Transverse colon (tissue), 4 donors: ENCODE data around the gene VASN. TPM values are rescaled to one million over a fixed set of nuclear protein-coding genes. Genes with fewer than 3 reads are reported as not detected.
A peak's percentile ranks its signal among the peaks of the same experiment; 100 is the strongest.

Experiments
- DNase-seq: peaks from one replicate; pipeline ENCODE4 v3.0.0-alpha.2; 2019
- H3K27ac ChIP-seq, 4 donors: fragments of 200-600 bp; sonication (generic); 2 replicates each; pipeline ENCODE4 v1.5.1; 2016 to 2018; ENCODE audit warnings: inconsistent platforms in 4 of 4
- H3K27me3 ChIP-seq: fragments of 200-600 bp; sonication (generic); 2 replicates; pipeline ENCODE4 v1.5.1; 2017; ENCODE audit warnings: inconsistent platforms
- H3K36me3 ChIP-seq, 4 donors: fragments of 200-600 bp; sonication (generic); 2 replicates each; pipeline ENCODE4 v1.5.1; 2017 to 2019; ENCODE audit warnings: inconsistent platforms in 4 of 4
- H3K4me1 ChIP-seq, 4 donors: fragments of 200-600 bp; sonication (generic); 2 replicates each; pipeline ENCODE4 v1.5.1; 2017 to 2020; ENCODE audit warnings: inconsistent platforms in 4 of 4
- H3K4me3 ChIP-seq, 4 donors: fragments of 200-600 bp; sonication (generic); 1 replicate in 1 of 4; 2 replicates in 3 of 4; pipeline versions ENCODE4 v1.5.1 to v1.6.1; 2017 to 2019; ENCODE audit warnings: inconsistent platforms in 4 of 4
- H3K9me3 ChIP-seq, 2 donors: fragments of 200-600 bp; sonication (generic); 2 replicates each; pipeline ENCODE4 v1.5.1; 2017 to 2019; ENCODE audit warnings: inconsistent platforms in 2 of 2
- EP300 ChIP-seq: sonication (generic); formaldehyde crosslinking; IDR thresholded peaks from one replicate; pipeline ENCODE4 v1.6.1; 2017; ENCODE audit warnings: antibody characterized with exemption, low read depth
- POLR2A ChIP-seq: fragments of 450-650 bp; IDR thresholded peaks from one replicate; pipeline ENCODE4 v1.6.1; 2016; ENCODE audit warnings: antibody characterized with exemption, mild to moderate bottlenecking, moderate library complexity
- POLR2AphosphoS5 ChIP-seq, 3 donors: sonication (generic); formaldehyde crosslinking; IDR thresholded peaks; one replicate each; pipeline ENCODE4 v1.6.1; 2016; ENCODE audit warnings: antibody characterized with exemption in 3 of 3
- WGBS, 2 donors: methylation state at CpG; one replicate each; pipeline ENCODE4 v1.1.5; 2018; ENCODE audit warnings: low coverage in 1 of 2; 5-methylcytosine and 5-hydroxymethylcytosine counted together
- in situ Hi-C, 4 donors: fragments of 200-750 bp; cut with MboI; loops; one replicate each; pipeline versions ENCODE4 v1.15.0 to v1.15.1; 2017; ENCODE audit warnings: low sequenced_read_pairs in 3 of 4, low pct_ligation_motif_present in 1 of 4, low pct_unique_long_range_greater_than_20kb in 1 of 4
- intact Hi-C: fragments of 100-400 bp; cut with DNase I; formaldehyde crosslinking; loops from one replicate; pipeline ENCODE4 v1.15.1; 2023; ENCODE audit warnings: low total_unique reads
- total RNA-seq, 4 donors: library from RNA; depleted of rRNA; stranded (reverse); fragments of >200 nt; gene quantifications; one replicate each; pipeline ENCODE4 v1.1.0, GENCODE V29; 2016
- TF ChIP-seq, protein P1 (sequence below), 5 experiments: fragments of 200-600 bp in 3 of 5; fragments of 450-650 bp in 2 of 5; sonication (generic) in 3 of 5; IDR thresholded peaks; 1 replicate in 2 of 5; 2 replicates in 3 of 5; pipeline ENCODE4 v1.5.1; 2016 to 2017; ENCODE audit warnings: antibody characterized with exemption in 5 of 5, inconsistent platforms in 3 of 5, mild to moderate bottlenecking in 2 of 5, moderate library complexity in 1 of 5

Gene VASN
- total RNA-seq, 4 donors from 2014 or later: 3.4 to 18.7 (median 9.0) TPM

DNA sequence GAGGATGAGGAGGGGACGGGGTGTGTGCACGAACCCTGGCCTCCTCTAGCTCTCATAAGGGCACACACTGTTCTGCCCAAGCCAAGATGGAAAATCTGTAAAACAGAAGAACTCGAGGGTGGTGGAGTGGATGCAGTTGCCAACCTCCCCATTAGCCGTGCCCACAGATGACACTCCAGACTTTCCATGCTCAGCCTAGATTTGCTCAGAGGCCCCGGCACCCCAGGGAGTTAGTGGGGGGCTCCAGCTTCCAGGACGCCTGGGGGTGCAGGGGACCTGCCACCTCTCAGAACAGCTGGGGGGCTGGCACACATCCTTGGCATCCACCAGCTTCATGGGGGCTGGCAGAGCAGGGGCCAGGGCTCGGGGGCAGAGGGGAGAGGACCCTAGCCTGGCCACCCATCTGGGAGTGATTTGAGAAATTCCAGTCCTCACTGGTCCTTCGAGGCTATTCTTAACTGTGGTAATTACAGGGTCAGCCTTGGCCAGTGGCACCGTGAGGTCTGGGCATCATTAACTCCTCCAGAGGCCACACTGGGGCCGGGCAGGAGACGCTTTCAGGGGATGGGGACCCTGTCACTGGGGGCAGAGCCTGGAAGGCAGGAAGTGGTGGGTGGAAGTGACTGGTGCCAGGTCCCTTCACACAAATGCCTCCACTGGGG lies 14.3 kb downstream of the VASN start:
- no peaks in the 10 kb centered on the region for H3K36me3 ChIP-seq
- WGBS, 2 donors: 80% methylated on average over 11 of the region's 11 CpGs; no CpG with 5 or more reads in 1 of the 2 donors

DNA sequence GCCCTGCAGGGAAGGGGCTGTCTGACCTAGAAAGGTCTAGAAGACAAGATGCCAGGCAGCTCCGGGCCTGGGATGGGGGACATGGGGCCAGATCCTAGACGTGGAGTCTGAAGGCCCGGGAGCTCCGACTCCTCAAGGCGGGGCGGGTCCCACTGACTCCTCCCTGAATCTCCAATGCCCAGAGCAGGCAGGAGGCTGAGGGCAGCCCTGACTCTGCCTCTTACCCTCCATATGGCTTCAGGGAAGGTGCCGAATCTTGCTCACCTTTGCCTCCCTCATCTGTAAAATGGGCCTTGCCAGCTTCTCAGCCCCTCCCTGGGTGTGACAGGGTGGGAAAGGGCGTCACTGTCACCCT lies 14.8 kb downstream of the VASN start:
- Histone ChIP-seq H3K27ac (peak overlapping the region in 1 of 4 donors; percentile 8), H3K9me3 (no peaks in the 10 kb centered on the region)
- in situ Hi-C loops: no loop called here

More for the DNA sequence above, 14.3 kb downstream of the VASN start:
- Histone ChIP-seq H3K4me1 (no peaks in the 10 kb centered on the region), H3K27me3 (no peaks in the 10 kb centered on the region), H3K4me3 (no peak overlapping the region), H3K27ac (peak overlapping the region in 1 of 4 donors; percentile 8), H3K9me3 (no peaks in the 10 kb centered on the region)
- intact Hi-C loops: no loop called here
- DNase-seq: no peak
- in situ Hi-C loops: no loop called here
- TF ChIP-seq POLR2A (no peak), POLR2AphosphoS5 (IDR thresholded peaks at IDR 0.05) (no peak), EP300 (no peak)

DNA sequence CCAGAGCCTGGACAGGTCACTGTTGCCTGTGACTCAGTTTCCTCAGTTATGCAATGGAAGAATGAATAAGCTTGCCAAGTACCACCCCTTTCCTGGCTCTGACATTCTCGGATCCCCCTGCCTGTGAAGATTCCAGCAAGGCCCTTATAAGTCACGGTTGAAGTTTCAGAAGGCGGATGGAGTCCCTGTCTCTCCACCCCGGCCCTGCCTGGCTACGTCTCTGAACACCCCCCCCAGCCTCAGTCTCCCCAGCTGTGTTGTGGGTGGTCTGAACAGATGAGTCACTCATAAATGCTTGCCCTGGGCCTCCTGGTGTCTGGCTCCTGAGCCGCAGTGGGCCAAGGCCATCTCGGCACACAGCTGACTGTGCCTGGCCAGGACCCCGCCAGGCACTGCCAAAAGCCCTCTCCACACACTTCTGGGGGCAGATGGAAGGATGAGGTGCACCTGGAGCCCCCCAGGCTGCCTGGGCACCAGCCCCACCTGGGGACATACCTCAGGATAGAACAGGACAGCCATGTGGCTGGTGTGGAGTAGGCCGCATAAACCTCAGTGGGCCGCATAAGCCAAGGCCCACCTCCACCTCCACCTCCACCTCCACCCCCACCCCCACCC lies 15.4 kb downstream of the VASN start:
- no peak for TF ChIP-seq POLR2AphosphoS5 (IDR thresholded peaks at IDR 0.05)
- TF ChIP-seq EP300: no peak
- TF ChIP-seq, protein P1, sequence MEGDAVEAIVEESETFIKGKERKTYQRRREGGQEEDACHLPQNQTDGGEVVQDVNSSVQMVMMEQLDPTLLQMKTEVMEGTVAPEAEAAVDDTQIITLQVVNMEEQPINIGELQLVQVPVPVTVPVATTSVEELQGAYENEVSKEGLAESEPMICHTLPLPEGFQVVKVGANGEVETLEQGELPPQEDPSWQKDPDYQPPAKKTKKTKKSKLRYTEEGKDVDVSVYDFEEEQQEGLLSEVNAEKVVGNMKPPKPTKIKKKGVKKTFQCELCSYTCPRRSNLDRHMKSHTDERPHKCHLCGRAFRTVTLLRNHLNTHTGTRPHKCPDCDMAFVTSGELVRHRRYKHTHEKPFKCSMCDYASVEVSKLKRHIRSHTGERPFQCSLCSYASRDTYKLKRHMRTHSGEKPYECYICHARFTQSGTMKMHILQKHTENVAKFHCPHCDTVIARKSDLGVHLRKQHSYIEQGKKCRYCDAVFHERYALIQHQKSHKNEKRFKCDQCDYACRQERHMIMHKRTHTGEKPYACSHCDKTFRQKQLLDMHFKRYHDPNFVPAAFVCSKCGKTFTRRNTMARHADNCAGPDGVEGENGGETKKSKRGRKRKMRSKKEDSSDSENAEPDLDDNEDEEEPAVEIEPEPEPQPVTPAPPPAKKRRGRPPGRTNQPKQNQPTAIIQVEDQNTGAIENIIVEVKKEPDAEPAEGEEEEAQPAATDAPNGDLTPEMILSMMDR (IDR thresholded peaks at IDR 0.05): no peak
- TF ChIP-seq POLR2A: no peak
- no peaks in the 10 kb centered on the region for H3K36me3 ChIP-seq
- no peaks in the 10 kb centered on the region for H3K27me3 ChIP-seq
- no peak overlapping the region for H3K27ac ChIP-seq
- in situ Hi-C loops: no loop called here
- no peak for DNase-seq
- WGBS, 2 donors: 85% methylated on average over 10 of the region's 10 CpGs; no CpG with 5 or more reads in 1 of the 2 donors
- H3K9me3 ChIP-seq: no peaks in the 10 kb centered on the region
- no peak overlapping the region for H3K4me3 ChIP-seq
- peaks cover 0 to 2% (median 0%) of the 10 kb centered on the region in 4 donors for H3K4me1 ChIP-seq
- intact Hi-C loops: no loop called here

More for the DNA sequence above, 14.8 kb downstream of the VASN start:
- intact Hi-C loops: no loop called here
- H3K4me1 ChIP-seq: no peaks in the 10 kb centered on the region
- no peaks in the 10 kb centered on the region for H3K36me3 ChIP-seq
- TF ChIP-seq POLR2A: no peak
- no peak for TF ChIP-seq POLR2AphosphoS5 (IDR thresholded peaks at IDR 0.05)
- TF ChIP-seq, protein P1 (IDR thresholded peaks at IDR 0.05): no peak
- no peak for TF ChIP-seq EP300
- H3K27me3 ChIP-seq: no peaks in the 10 kb centered on the region
- DNase-seq: no peak
- no peak overlapping the region for H3K4me3 ChIP-seq
- 85% methylated on average over 8 of the region's 8 CpGs; no CpG with 5 or more reads in 1 of the 2 donors for WGBS, 2 donors

DNA sequence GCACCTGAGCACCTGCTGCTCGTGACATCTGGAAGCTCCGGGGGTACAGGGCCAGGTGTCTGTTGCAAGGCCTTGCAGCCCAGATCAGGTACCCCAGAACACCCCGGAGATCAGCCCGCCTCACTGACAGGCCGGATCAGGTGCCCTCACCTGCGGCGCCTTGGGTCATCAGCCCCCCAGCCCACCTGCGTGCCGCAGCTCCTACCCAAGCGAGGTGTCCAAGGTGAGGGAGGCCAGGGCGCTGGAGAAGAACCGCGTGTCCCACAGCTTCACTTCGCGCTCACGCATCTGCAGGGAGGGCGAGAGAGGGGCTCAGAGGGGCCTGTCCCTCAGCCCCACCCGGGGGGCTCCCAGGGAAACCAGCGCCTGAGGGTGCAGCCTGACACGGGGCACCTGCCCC lies 16.1 kb downstream of the VASN start:
- H3K36me3 ChIP-seq: no peaks in the 10 kb centered on the region
- WGBS, 2 donors: 97% methylated on average over 20 of the region's 20 CpGs; no CpG with 5 or more reads in 1 of the 2 donors
- no peaks in the 10 kb centered on the region for H3K27me3 ChIP-seq
- H3K9me3 ChIP-seq: no peaks in the 10 kb centered on the region
- H3K4me1 ChIP-seq: peaks cover 2 to 10% (median 5%) of the 10 kb centered on the region in 4 donors
- no peak overlapping the region for H3K27ac ChIP-seq
- in situ Hi-C loops: no loop called here
- intact Hi-C loops: no loop called here
- no peak overlapping the region for H3K4me3 ChIP-seq
- no peak for TF ChIP-seq POLR2AphosphoS5 (IDR thresholded peaks at IDR 0.05)
- TF ChIP-seq, protein P1 (IDR thresholded peaks at IDR 0.05): no peak
- no peak for TF ChIP-seq EP300
- TF ChIP-seq POLR2A: no peak
- no peak for DNase-seq
